Stimulated activated CD4-positive, alpha-beta T cell treated with anti-CD3 and anti-CD28 coated beads, Interleukin-1b, Interleukin-23, amount 100 ng/mL, for 1 hour (primary cell): ENCODE data around the gene KNG1.
"Not testable (repeated sequence)": the region's sequence is repeated elsewhere in the genome, so short reads cannot be mapped to it uniquely, and the experiment has no call there.

Experiments
- DNase-seq, 2 donors: peaks; one replicate each; pipeline ENCODE4 v3.0.0-alpha.2; 2020; ENCODE audit warnings: low read depth in 2 of 2

Gene KNG1

GRCh38 chr3:186710694-186711093 lies 6.5 kb upstream of the KNG1 start:
- DNase-seq, result not testable (repeated sequence)

- DNase-seq, result no peak
These were observed 3.7 kb upstream of the KNG1 start for GRCh38 chr3:186713499-186713898.

- no peak for DNase-seq
These were observed 3.0 kb downstream of the KNG1 start for GRCh38 chr3:186719945-186720739.

GRCh38 chr3:186722457-186722856 lies 5.3 kb downstream of the KNG1 start:
- DNase-seq, result no peak

GRCh38 chr3:186724911-186725310 lies 7.8 kb downstream of the KNG1 start:
- no peak for DNase-seq

- no peak for DNase-seq
These were observed 15.1 kb downstream of the KNG1 start for GRCh38 chr3:186732169-186732766.

GRCh38 chr3:186742618-186743380 lies 25.6 kb downstream of the KNG1 start:
- no peak for DNase-seq

GRCh38 chr3:186743666-186744065 lies 26.5 kb downstream of the KNG1 start:
- no peak for DNase-seq

- no peak for DNase-seq
These were observed 28.8 kb downstream of the KNG1 start for GRCh38 chr3:186746008-186746407.

GRCh38 chr3:186750316-186750715 lies 33.2 kb downstream of the KNG1 start:
- DNase-seq, result no peak

GRCh38 chr3:186751480-186751879 lies 34.3 kb downstream of the KNG1 start:
- DNase-seq, result no peak

GRCh38 chr3:186754006-186754405 lies 36.8 kb downstream of the KNG1 start:
- DNase-seq, result no peak

GRCh38 chr3:186754871-186755270 lies 37.7 kb downstream of the KNG1 start:
- no peak for DNase-seq

GRCh38 chr3:186757214-186757613 lies 40.1 kb downstream of the KNG1 start:
- no peak for DNase-seq

GRCh38 chr3:186757686-186758220 lies 40.6 kb downstream of the KNG1 start:
- no peak for DNase-seq

- no peak for DNase-seq
These were observed 42.2 kb downstream of the KNG1 start for GRCh38 chr3:186759231-186759930.

- no peak for DNase-seq
These were observed 43.1 kb downstream of the KNG1 start for GRCh38 chr3:186760141-186760833.

GRCh38 chr3:186760897-186761447 lies 43.8 kb downstream of the KNG1 start:
- no peak for DNase-seq

- no peak for DNase-seq
These were observed 55.1 kb downstream of the KNG1 start for GRCh38 chr3:186772281-186772694.

- DNase-seq, result peak in 1 of 2 donors; percentile 19
These were observed 55.7 kb downstream of the KNG1 start for GRCh38 chr3:186772701-186773417.
